ENCODE measurements around the gene TFE3.

TFE3 gene

GRCh38 chrX:48997455-48997854, 45.7 kb downstream of the TFE3 start:
- TF ChIP-seq ZNF8 (CRISPR knock-in tag; IDR thresholded peaks at IDR 0.05) (no peak), ARNTL (CRISPR knock-in tag; IDR thresholded peaks at IDR 0.05; ENCODE audit: borderline replicate concordance, low read depth) (no peak), GLIS3 (CRISPR knock-in tag; IDR thresholded peaks at IDR 0.05) (no peak), ZC3H10 (CRISPR knock-in tag; IDR thresholded peaks at IDR 0.05) (no peak), ZNF70 (CRISPR knock-in tag; IDR thresholded peaks at IDR 0.05) (no peak)
- ATAC-seq, result no peak

- TF ChIP-seq ZNF8 (CRISPR knock-in tag; IDR thresholded peaks at IDR 0.05), result no peak
- TF ChIP-seq BACH2 (CRISPR knock-in tag; IDR thresholded peaks at IDR 0.05; ENCODE audit: borderline replicate concordance), result no peak
- no peak for ATAC-seq
These were observed 46.2 kb downstream of the TFE3 start for GRCh38 chrX:48996969-48997368.

GRCh38 chrX:48992341-48992740, 50.8 kb downstream of the TFE3 start:
- no peak for ATAC-seq
- TF ChIP-seq POU6F1 (CRISPR knock-in tag; IDR thresholded peaks at IDR 0.05; ENCODE audit: borderline replicate concordance, low read depth) (no peak), GLIS3 (CRISPR knock-in tag; IDR thresholded peaks at IDR 0.05) (no peak), ESRRG (CRISPR knock-in tag; IDR thresholded peaks at IDR 0.05) (no peak), BACH2 (CRISPR knock-in tag; IDR thresholded peaks at IDR 0.05; ENCODE audit: borderline replicate concordance) (no peak), OSR1 (CRISPR knock-in tag; IDR thresholded peaks at IDR 0.05) (no peak), CREB5 (CRISPR knock-in tag; IDR thresholded peaks at IDR 0.05; ENCODE audit: low read depth) (no peak), ZC3H10 (CRISPR knock-in tag; IDR thresholded peaks at IDR 0.05) (no peak), TSHZ2 (CRISPR knock-in tag; IDR thresholded peaks at IDR 0.05) (no peak), ZNF8 (CRISPR knock-in tag; IDR thresholded peaks at IDR 0.05) (no peak), PPARA (CRISPR knock-in tag; IDR thresholded peaks at IDR 0.05; ENCODE audit: borderline replicate concordance) (no peak), ZNF70 (CRISPR knock-in tag; IDR thresholded peaks at IDR 0.05) (no peak), ISL1 (CRISPR knock-in tag; IDR thresholded peaks at IDR 0.05) (no peak), CSDC2 (CRISPR knock-in tag; IDR thresholded peaks at IDR 0.05) (no peak), TCF4 (CRISPR knock-in tag; IDR thresholded peaks at IDR 0.05; ENCODE audit: borderline replicate concordance) (no peak), ZNF565 (CRISPR knock-in tag; conservative IDR thresholded peaks at IDR 0.05; ENCODE audit: low read depth) (no peak), ZFP3 (CRISPR knock-in tag; IDR thresholded peaks at IDR 0.05) (no peak), PATZ1 (CRISPR knock-in tag; IDR thresholded peaks at IDR 0.05; ENCODE audit: borderline replicate concordance) (no peak), CSRNP3 (CRISPR knock-in tag; IDR thresholded peaks at IDR 0.05) (no peak), TOX (CRISPR knock-in tag; IDR thresholded peaks at IDR 0.05; ENCODE audit: borderline replicate concordance) (no peak)

GRCh38 chrX:48989483-48989882, 53.7 kb downstream of the TFE3 start:
- TF ChIP-seq ZNF565 (CRISPR knock-in tag; conservative IDR thresholded peaks at IDR 0.05; ENCODE audit: low read depth) (no peak), ARNTL (CRISPR knock-in tag; IDR thresholded peaks at IDR 0.05; ENCODE audit: borderline replicate concordance, low read depth) (no peak), CREB5 (CRISPR knock-in tag; IDR thresholded peaks at IDR 0.05; ENCODE audit: low read depth) (no peak), PPARA (CRISPR knock-in tag; IDR thresholded peaks at IDR 0.05; ENCODE audit: borderline replicate concordance) (no peak), GLIS3 (CRISPR knock-in tag; IDR thresholded peaks at IDR 0.05) (no peak), CSDC2 (CRISPR knock-in tag; IDR thresholded peaks at IDR 0.05) (no peak), TCF4 (CRISPR knock-in tag; IDR thresholded peaks at IDR 0.05; ENCODE audit: borderline replicate concordance) (no peak), ISL1 (CRISPR knock-in tag; IDR thresholded peaks at IDR 0.05) (no peak), ZFP30 (CRISPR knock-in tag; IDR thresholded peaks at IDR 0.05) (no peak), SNAI2 (CRISPR knock-in tag; IDR thresholded peaks at IDR 0.05) (no peak), POU6F1 (CRISPR knock-in tag; IDR thresholded peaks at IDR 0.05; ENCODE audit: borderline replicate concordance, low read depth) (no peak)
- no peak for ATAC-seq

All from SK-N-SH treated with all-trans-retinoic acid at 6 μM for 48 hours (cell line).